Endothelial cell of umbilical vein (primary cell): ENCODE data around the gene MYOCD. TPM values are rescaled to one million over a fixed set of nuclear protein-coding genes. Genes with fewer than 3 reads are reported as not detected.

ENCODE experiments used
- BruUV-seq: library from RNA; stranded (reverse); fragments of 400-500 nt; replicated peaks from 2 replicates; lab custom pipeline; 2021; lab: Mats Ljungman, UMichigan
- CTCF ChIA-PET: fragments of 300-600, 350-600 bp; sonication (Branson Sonifier 250); formaldehyde crosslinking; loops from one replicate; lab custom pipeline; 2021; ENCODE audit warnings: antibody characterized with exemption, inconsistent platforms; lab: Charles Lee
- POLR2A ChIA-PET: fragments of 300-600, 350-600 bp; sonication (Branson Sonifier 250); formaldehyde crosslinking; loops from one replicate; lab custom pipeline; 2021; ENCODE audit warnings: antibody characterized with exemption, inconsistent platforms; lab: Charles Lee
- DNase-seq: peaks from one replicate; pipeline ENCODE4 v3.0.0-alpha.2; 2011; ENCODE audit warnings: low read depth, low spot score
- FAIRE-seq: peaks from 2 replicates; lab custom pipeline; 2011; peaks lifted over from hg19 to GRCh38; lab: Jason Lieb, UNC
- H2AFZ ChIP-seq: 2 replicates; pipeline ENCODE4 v1.6.0; 2012; ENCODE audit warnings: low read depth, low read length, control low read depth, inconsistent platforms
- H3K27ac ChIP-seq: 2 replicates; pipeline ENCODE4 v1.5.1; 2011; ENCODE audit warnings: low read depth, mild to moderate bottlenecking, control low read depth, low read length, moderate library complexity; ENCODE audit not compliant: insufficient read depth
- H3K27me3 ChIP-seq, 2 experiments: 2 replicates each; pipeline versions ENCODE4 v1.6.0 to v1.6.1; 2011; ENCODE audit warnings: low read length in 2 of 2, mixed read lengths in 1 of 2; ENCODE audit not compliant: control insufficient read depth in 2 of 2, insufficient read depth in 2 of 2
- H3K36me3 ChIP-seq, 2 experiments: 2 replicates in 1 of 2; 3 replicates in 1 of 2; pipeline ENCODE4 v1.5.1; 2011; ENCODE audit warnings: low read length in 2 of 2, mild to moderate bottlenecking in 1 of 2, moderate library complexity in 1 of 2; ENCODE audit not compliant: control insufficient read depth in 2 of 2, insufficient read depth in 2 of 2; ENCODE audit errors: extremely low read depth in 1 of 2
- H3K4me1 ChIP-seq: 3 replicates; pipeline ENCODE4 v1.5.1; 2011; ENCODE audit warnings: mild to moderate bottlenecking, low read length; ENCODE audit not compliant: control insufficient read depth, insufficient read depth; ENCODE audit errors: extremely low read depth
- H3K4me2 ChIP-seq: 2 replicates; pipeline ENCODE4 v1.6.1; 2011; ENCODE audit warnings: low read length, control low read depth, mixed read lengths; ENCODE audit not compliant: insufficient read depth
- H3K4me3 ChIP-seq, 3 experiments: fragments of 200-600 bp in 1 of 3; sonication (generic), shearing (Covaris generic) in 1 of 3; replicated peaks in 1 of 3; 2 replicates each; pipeline ENCODE4 v1.5.1; 2011 to 2016; ENCODE audit warnings: control low read depth in 3 of 3, low read length in 3 of 3, mild to moderate bottlenecking in 2 of 3, inconsistent platforms in 1 of 3, low read depth in 1 of 3, moderate library complexity in 1 of 3; ENCODE audit not compliant: insufficient read depth in 1 of 3
- H3K79me2 ChIP-seq: 2 replicates; pipeline ENCODE4 v1.6.0; 2012; ENCODE audit warnings: low read length, inconsistent platforms; ENCODE audit not compliant: control insufficient read depth, insufficient read depth
- H3K9ac ChIP-seq: replicated peaks from 2 replicates; pipeline ENCODE3; 2011; ENCODE audit warnings: low read length, control low read depth; ENCODE audit not compliant: insufficient read depth; ENCODE audit errors: extremely low read depth
- H3K9me1 ChIP-seq: replicated peaks from 3 replicates; pipeline ENCODE4 v1.6.0; 2011; ENCODE audit warnings: mild to moderate bottlenecking, low read length; ENCODE audit not compliant: control insufficient read depth, insufficient read depth; ENCODE audit errors: extremely low read depth
- H3K9me3 ChIP-seq: replicated peaks from 2 replicates; pipeline ENCODE4 v1.5.1; 2012; ENCODE audit warnings: low read length, inconsistent platforms; ENCODE audit not compliant: control insufficient read depth, insufficient read depth
- H4K20me1 ChIP-seq: replicated peaks from 2 replicates; pipeline ENCODE3; 2011; ENCODE audit warnings: mild to moderate bottlenecking, low read length; ENCODE audit not compliant: control insufficient read depth, insufficient read depth; ENCODE audit errors: extremely low read depth
- CTCF ChIP-seq, 2 donors: IDR thresholded peaks; 1 replicate in 1 of 2; 2 replicates in 1 of 2; pipeline ENCODE4 v1.5.1; 2011; ENCODE audit warnings: low read length in 2 of 2, mild to moderate bottlenecking in 2 of 2, moderate library complexity in 2 of 2, control low read depth in 1 of 2, inconsistent platforms in 1 of 2, low read depth in 1 of 2; ENCODE audit not compliant: insufficient read depth in 1 of 2; ENCODE audit errors: extremely low read depth in 1 of 2
- EZH2 ChIP-seq: IDR thresholded peaks from 2 replicates; pipeline ENCODE4 v1.6.1; 2012; ENCODE audit warnings: borderline replicate concordance, low read depth, mild to moderate bottlenecking, moderate library complexity, low read length, inconsistent platforms; ENCODE audit not compliant: severe bottlenecking
- FOS ChIP-seq: IDR thresholded peaks from 2 replicates; pipeline ENCODE4 v1.6.1; 2011; ENCODE audit warnings: mild to moderate bottlenecking, low read length, moderate library complexity, borderline replicate concordance; ENCODE audit not compliant: insufficient read depth
- GATA2 ChIP-seq: IDR thresholded peaks from 2 replicates; pipeline ENCODE4 v1.7.0; 2011; ENCODE audit warnings: low read depth, mild to moderate bottlenecking, moderate library complexity, mixed read lengths, low read length; ENCODE audit not compliant: insufficient read length, insufficient read depth
- JUN ChIP-seq: IDR thresholded peaks from 2 replicates; pipeline ENCODE4 v1.6.1; 2011; ENCODE audit warnings: borderline replicate concordance, low read depth; ENCODE audit not compliant: insufficient read length, insufficient read depth
- MAX ChIP-seq: IDR thresholded peaks from 2 replicates; pipeline ENCODE4 v1.6.1; 2011; ENCODE audit not compliant: insufficient read depth, insufficient read length
- MYC ChIP-seq: IDR thresholded peaks from one replicate; pipeline ENCODE4 v1.6.1; 2011; ENCODE audit warnings: mild to moderate bottlenecking, low read depth, low read length
- POLR2A ChIP-seq: IDR thresholded peaks from 2 replicates; pipeline ENCODE4 v1.6.1; 2012; ENCODE audit warnings: low read depth, mild to moderate bottlenecking, control low read depth, low read length
- POLR2AphosphoS5 ChIP-seq: IDR thresholded peaks from 2 replicates; pipeline ENCODE4 v1.6.1; 2012; ENCODE audit warnings: low read depth, mild to moderate bottlenecking, control low read depth, low read length, moderate library complexity; ENCODE audit not compliant: insufficient read depth
- dilution Hi-C: fragments of 300-500 bp; cut with MboI; formaldehyde crosslinking; loops from one replicate; pipeline ENCODE4 v1.15.0; 2019; ENCODE audit warnings: low sequenced_read_pairs; ENCODE audit not compliant: extremely low pct_ligation_motif_present
- intact Hi-C: fragments of 100-400 bp; cut with micrococcal nuclease; formaldehyde crosslinking; loops from one replicate; pipeline ENCODE4 v1.10.0; 2022
- polyA plus RNA-seq, 4 experiments: library from polyadenylated mRNA; depleted of rRNA in 3 of 4; stranded (reverse) in 3 of 4; unstranded in 1 of 4; fragments of >200 nt; gene quantifications; 2 replicates each; pipeline versions ENCODE4 v1.2.1 to v1.2.3, GENCODE V29; 2011 to 2012; ENCODE audit warnings: missing spikeins in 1 of 4
- total RNA-seq: library from RNA; stranded (reverse); gene quantifications from 2 replicates; pipeline ENCODE4 v1.2.3, GENCODE V29; 2021

Gene MYOCD
- total and polyA plus RNA-seq, 2 donors (not counting 3 experiments of a cell fraction or from before 2014, with no cell fraction given), result not detected

- no peak for TF ChIP-seq CTCF (IDR thresholded peaks at IDR 0.05; ENCODE audit: extremely low read depth in 1 of 2, insufficient read depth in 1 of 2, low read depth in 1 of 2, low read length in 2 of 2)
- TF ChIP-seq JUN, result no peak
- no peak for TF ChIP-seq FOS
- TF ChIP-seq POLR2A, result no peak
- no peak for TF ChIP-seq POLR2AphosphoS5
- TF ChIP-seq MAX, result no peak
- no peak for TF ChIP-seq GATA2
- TF ChIP-seq EZH2, result no peak
- no peak for TF ChIP-seq MYC
- Histone ChIP-seq H3K9ac (no peak overlapping the region), H3K9me3 (no peaks in the 10 kb centered on the region), H3K4me1 (no peaks in the 10 kb centered on the region), H3K4me3 (no peak overlapping the region), H3K4me2 (no peak overlapping the region), H3K27me3 (no peaks in the 10 kb centered on the region), H3K36me3 (no peaks in the 10 kb centered on the region), H3K79me2 (no peaks in the 10 kb centered on the region), H3K27ac (no peak overlapping the region), H4K20me1 (no peaks in the 10 kb centered on the region), H2AFZ (no peak overlapping the region), H3K9me1 (no peaks in the 10 kb centered on the region)
- BruUV-seq, result no TSS peak
- CTCF ChIA-PET, result no interaction called here
- FAIRE-seq, result no peak
- intact Hi-C loops (no loop called here), dilution Hi-C loops (no loop called here)
- POLR2A ChIA-PET, result no interaction called here
- DNase-seq, result no peak
These were observed 66.1 kb downstream of the MYOCD start for GRCh38 chr17:12731839-12732238.
